GM21367 (cell line): Measurements from ENCODE around the gene LAMB1.

ENCODE experiments used
- ATAC-seq: cut with Tn5 transposase; IDR thresholded peaks from one replicate; pipeline ENCODE4 v1.9.1; 2021; ENCODE audit not compliant: unreplicated experiment

Gene LAMB1

GRCh38 chr7:108018668-108019067 is 15.7 kb upstream of the LAMB1 start:
- no peak for ATAC-seq

GRCh38 chr7:108017776-108018151 is 14.8 kb upstream of the LAMB1 start:
- ATAC-seq, result no peak

GRCh38 chr7:108016841-108017775 is 14.1 kb upstream of the LAMB1 start:
- no peak for ATAC-seq

- no peak for ATAC-seq
Measured at GRCh38 chr7:108015740-108016139, 12.8 kb upstream of the LAMB1 start.

GRCh38 chr7:108014747-108015682 is 12.1 kb upstream of the LAMB1 start:
- no peak for ATAC-seq

- no peak for ATAC-seq
Measured at GRCh38 chr7:108014215-108014614, 11.3 kb upstream of the LAMB1 start.

- no peak for ATAC-seq
Measured at GRCh38 chr7:108012499-108013430, 9.8 kb upstream of the LAMB1 start.

- ATAC-seq, result no peak
Measured at GRCh38 chr7:108010377-108010776, 7.4 kb upstream of the LAMB1 start.

- ATAC-seq, result no peak
Measured at GRCh38 chr7:108009873-108010272, 6.9 kb upstream of the LAMB1 start.

- ATAC-seq, result no peak
Measured at GRCh38 chr7:108008827-108009226, 5.9 kb upstream of the LAMB1 start.

GRCh38 chr7:108008240-108008639 is 5.3 kb upstream of the LAMB1 start:
- ATAC-seq, result no peak

GRCh38 chr7:108007762-108008161 is 4.8 kb upstream of the LAMB1 start:
- ATAC-seq, result no peak

- ATAC-seq, result no peak
Measured at GRCh38 chr7:108007261-108007660, 4.3 kb upstream of the LAMB1 start.

GRCh38 chr7:108004220-108005142 is 1.5 kb upstream of the LAMB1 start:
- ATAC-seq, result no peak

GRCh38 chr7:108003599-108003935 is 606 bp upstream of the LAMB1 start:
- no peak for ATAC-seq

- ATAC-seq, result no peak
Measured at GRCh38 chr7:108001764-108002725, 916 bp downstream of the LAMB1 start.

GRCh38 chr7:108000875-108001763 is 1.8 kb downstream of the LAMB1 start:
- no peak for ATAC-seq
